Activated CD8-positive, alpha-beta memory T cell treated with anti-CD3 and anti-CD28 coated beads, Interleukin-2, amount 50 U/mL, for 48 hours (primary cell): Measurements from ENCODE around the gene ISM2.

ENCODE experiments used
- DNase-seq: peaks from one replicate; pipeline ENCODE4 v3.0.0-alpha.2; 2020

Gene ISM2

DNA sequence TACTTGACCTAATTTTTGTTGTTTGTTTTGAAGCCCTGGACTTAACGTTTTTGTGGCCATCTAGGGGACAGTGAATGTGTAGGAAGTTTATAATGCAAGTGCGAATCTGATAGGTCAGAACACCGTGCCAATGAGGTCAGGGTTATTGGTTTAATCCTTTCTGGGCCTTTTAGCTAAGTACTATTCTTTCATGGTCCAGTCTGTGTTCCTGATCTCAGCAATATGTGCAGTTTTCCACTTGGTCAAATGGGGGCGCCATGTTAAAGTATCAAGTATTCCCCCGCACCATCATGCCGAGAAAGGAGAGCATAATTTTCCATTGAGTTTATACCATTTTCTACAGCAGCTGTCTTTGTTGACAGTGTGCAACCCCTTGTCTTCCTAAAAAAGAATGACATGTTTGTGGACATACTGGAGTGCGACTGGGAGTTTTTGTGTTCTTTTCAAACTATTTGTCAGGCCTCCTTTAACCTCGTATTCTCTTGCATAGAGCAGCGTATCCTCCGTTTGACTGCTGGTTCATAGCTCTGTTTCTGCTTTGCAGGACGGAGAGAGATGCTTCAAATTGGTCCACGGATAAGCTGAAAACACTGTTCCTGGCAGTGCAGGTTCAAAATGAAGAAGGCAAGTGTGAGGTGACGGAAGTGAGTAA, 39.4 kb downstream of the ISM2 start:
- DNase-seq = peak; percentile 78

DNA sequence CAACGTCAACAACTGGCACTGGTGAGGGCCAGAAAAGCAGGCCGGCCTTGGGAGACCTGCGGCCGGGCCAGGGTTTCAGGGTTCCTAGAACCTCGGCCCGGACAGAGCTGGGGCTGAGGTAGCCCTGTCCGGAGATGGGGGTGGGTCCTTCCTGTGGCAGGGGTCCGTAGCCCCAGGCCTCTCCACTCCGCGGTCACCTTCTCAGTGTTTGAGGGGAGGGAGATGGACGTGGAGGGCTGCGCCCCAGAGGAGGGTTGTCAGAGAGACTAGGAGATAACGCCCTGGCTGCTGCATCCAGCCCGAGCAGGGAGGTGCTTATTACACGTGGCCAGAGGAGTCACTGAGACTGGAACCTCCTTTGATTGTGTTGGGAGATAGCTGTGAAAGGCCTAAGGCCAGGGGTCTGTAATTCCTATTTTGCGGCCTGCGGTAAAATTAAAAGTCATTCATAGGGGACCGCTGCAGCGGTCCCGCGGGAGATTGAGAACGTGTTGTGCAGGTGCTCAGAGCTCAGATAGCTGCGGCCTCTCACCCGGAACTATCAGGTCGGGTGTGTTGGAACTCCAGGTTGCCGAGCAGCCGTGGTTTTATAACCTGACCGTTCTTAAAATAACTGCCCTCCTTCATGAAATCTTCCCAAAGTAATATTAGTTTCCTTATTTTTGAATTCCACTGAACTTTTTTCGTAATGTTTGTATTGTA, 40.2 kb downstream of the ISM2 start:
- DNase-seq = peak; percentile 70

DNA sequence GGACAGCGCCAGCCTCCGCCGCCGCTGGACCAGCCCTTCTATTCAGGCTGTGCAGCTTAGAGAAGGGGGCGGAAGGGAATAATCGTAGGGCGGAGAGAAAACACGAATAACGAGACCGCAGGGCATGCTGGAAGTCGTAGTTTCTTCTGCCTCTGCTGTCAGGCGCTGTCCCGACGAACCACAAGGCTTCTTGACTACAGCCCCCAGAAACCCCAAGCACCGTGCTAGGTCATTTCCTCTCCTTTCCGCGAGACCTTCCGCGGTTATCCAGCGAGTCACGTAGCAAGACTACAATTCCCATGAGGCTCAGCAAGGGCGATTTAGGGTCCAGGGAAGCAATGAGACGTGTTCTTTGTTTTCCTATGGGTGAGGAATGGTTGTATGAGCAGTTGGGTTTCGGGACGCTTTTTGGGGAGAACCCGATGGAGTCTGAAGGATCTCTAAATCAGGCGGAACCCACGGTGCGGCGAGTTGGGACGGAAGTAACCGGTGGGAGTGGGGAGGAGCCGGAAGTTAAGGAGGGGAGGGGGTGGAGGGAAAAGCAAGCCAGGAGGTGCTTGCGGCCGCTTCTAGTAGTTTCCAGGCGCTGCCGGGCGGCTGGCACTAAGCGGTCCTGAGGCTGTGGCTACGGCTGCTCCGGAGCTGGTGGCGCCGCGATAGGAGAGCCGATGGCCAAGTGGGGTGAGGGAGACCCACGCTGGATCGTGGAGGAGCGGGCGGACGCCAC, 40.9 kb downstream of the ISM2 start, which contains the start of the genes AHSA1 and VIPAS39:
AHSA1 (plus strand) TSS at position 572 of the 727 bp plus-strand sequence; CDS start at position 669, 97 bp downstream.
VIPAS39 (minus strand) TSS at position 80 of the 727 bp plus-strand sequence. CDS start 3,499 bp downstream, outside the sequence.
- peak; percentile 90 for DNase-seq

DNA sequence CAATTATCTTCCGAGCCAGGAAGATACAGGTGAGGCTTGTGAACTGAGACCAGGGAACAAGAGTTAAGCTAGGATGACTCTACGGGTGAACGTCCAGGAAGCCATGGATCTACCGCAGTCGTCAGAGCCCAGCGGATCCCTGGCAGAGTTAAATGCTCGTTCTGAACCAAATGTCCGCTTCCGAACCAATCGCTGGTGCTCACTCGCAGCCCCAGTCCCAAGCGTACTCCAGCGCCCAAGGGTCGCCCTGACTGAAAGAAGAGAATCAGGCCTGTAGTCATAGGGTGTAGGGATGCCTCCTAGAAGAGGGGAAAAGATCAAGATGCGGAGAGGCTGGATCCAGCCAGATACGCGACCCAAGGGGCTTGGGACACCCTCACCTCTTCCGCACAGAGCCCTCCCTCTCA, 41.5 kb downstream of the ISM2 start:
- no peak for DNase-seq

DNA sequence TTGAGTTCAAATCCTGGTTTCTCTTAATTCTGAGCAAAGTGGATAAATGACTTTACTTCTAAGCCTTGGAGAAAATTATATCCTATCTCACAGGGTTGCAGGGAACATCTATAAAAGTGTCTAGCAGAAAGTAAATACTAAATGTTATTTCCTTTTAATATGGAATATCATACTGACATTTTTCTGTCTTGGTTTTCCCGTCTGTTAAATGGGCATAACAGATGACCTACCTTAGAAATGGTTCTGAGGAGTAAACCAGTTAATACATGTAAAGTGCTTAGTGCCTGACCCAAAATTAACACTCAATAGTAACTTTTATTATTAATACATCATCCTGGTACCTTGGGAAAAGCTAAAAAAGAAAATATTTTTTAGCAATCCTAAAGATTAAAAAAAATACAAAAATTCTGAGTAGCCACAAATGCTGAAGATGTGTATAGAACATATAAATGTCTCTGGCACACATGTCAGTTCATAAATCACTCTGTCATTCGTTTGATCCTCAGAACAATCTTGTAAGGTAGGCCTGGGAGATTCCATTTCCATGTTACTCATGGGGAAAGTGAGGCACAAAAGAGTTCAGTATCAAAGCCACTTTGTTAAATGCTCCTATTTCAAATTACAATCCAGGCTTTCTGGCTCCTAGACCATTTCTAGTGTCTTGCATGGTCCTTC, 42.5 kb downstream of the ISM2 start:
- DNase-seq = no peak

DNA sequence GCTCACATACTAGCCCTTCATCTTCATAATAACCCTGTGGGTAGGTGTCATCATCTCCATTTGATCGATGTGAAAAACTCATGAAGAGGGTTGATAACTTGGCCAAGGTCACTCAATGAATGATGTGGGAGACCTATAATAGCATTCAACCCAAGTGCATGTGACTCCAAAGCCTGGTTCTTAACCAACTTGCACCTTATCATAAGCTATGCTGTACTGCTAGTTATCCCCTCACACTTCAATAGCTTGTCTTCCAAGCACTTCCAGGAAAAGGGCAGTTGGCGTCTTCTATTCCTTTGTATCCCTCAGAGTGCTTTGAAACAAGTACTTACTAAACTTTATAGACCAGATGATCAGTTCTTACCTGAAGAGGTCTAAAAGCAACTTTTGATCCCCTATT, 56.4 kb downstream of the ISM2 start:
- no peak for DNase-seq

DNA sequence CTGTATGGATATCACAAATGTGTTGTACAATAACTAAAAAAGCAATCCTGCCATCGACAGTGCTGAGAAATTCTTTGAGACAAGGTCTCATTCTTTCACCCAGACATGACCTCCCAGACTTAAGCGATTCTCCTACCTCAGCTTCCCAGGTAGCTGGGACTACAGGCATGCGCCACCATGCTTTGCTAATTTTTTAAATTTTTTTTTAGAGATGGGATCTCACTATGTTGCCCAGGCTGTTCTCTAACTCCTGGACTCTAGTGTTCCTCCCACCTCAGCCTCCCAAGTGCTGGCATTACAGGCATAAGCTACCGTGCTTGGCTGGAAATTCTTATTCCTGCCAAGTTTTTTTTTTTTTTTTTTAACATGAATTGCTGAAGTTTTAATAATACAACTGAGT, 58.8 kb downstream of the ISM2 start:
- no peak for DNase-seq

DNA sequence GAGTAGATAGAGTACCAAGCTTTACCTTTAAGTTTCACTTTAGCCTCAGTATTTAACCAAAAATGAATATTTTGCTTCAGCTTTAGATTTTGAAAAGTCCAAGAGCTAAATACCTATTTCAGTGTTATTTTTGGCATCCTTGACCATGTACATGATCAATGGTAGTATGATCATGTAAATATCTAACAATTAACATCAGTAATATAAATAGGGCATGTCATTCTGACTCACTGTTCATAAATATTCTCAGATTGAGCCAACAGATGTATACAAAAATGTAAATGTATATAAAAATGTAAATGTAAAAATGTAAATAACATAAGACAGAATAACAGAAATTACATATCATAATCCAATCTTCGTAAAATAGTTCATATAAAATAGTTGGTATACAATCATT, 60.0 kb downstream of the ISM2 start:
- DNase-seq = no peak

DNA sequence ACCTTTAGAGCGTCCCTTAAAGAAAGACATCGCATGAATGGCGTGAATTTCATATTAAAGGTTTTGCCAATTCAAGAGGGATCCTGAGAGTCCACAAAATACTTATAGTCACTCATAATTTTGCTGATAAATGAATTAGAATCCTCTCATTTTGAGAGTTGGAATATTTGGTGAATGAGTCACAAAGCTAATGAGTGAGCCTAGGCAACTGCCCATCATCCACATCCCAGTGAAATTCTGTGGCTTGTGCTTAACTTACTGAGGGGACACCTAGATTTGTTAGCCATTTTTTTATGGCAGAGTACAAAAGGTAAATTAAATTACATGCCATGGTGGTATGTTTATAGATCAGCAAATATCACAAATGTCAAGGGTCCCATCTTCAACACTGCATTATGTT, 62.6 kb downstream of the ISM2 start:
- no peak for DNase-seq

DNA sequence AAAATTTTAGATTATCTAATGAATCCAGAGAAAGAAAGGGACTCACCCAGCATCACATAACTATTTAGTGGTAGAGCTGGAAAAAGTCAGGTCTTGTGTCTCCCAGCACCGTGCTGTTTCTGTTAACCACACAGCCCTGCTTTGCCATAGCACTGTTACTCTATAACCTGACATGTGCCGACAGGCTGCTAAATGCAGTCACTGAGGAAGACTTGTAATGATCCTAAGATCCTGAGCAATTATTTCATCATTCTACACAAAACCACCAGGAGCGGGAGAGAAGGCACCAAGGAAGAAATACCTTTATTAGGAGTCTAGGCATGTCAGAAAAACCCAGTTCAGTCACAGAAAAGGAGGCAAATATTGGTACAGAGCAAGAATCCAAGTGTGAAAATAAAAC, 72.2 kb downstream of the ISM2 start:
- DNase-seq = no peak

DNA sequence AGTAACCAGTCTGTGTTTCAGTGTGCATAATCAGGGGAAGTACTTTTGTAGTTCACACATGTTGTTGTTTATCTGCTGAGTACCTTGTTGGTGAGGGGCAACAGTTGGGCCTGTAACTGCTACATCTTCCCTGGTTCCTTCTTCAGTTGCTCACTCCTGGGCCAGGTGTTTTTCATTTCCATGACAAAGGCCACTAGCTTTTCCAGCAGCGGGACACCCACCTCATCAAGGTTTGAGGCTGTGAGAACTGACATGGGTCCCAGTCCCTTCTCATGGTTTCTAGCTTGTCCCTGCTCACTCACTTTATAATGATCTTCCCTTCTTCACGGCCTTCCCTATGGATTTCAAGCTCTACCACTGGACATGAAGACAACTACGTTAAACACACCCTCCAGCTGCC, 73.8 kb downstream of the ISM2 start:
- DNase-seq = no peak
